Astrocyte (in vitro differentiated cells and primary cell): ENCODE results near the gene TACR1. TPM values are rescaled to one million over a fixed set of nuclear protein-coding genes. Genes with fewer than 3 reads are reported as not detected.

ENCODE experiments used
- DNase-seq: peaks from one replicate; pipeline ENCODE4 v3.0.0-alpha.2; 2010; ENCODE audit warnings: low read depth
- FAIRE-seq: peaks from 2 replicates; lab custom pipeline; 2011; peaks lifted over from hg19 to GRCh38; lab: Jason Lieb, UNC
- H2AFZ ChIP-seq: 2 replicates; pipeline ENCODE4 v1.6.0; 2012; ENCODE audit warnings: low read depth, low read length, inconsistent platforms
- H3K27ac ChIP-seq: 2 replicates; pipeline ENCODE4 v1.5.1; 2011; ENCODE audit warnings: low read depth, low read length, inconsistent platforms
- H3K27me3 ChIP-seq: 2 replicates; pipeline ENCODE4 v1.6.0; 2011; ENCODE audit warnings: low read length, inconsistent platforms; ENCODE audit not compliant: insufficient read depth
- H3K36me3 ChIP-seq: 2 replicates; pipeline ENCODE4 v1.5.1; 2011; ENCODE audit warnings: low read length, inconsistent platforms; ENCODE audit not compliant: insufficient read depth
- H3K4me1 ChIP-seq: 2 replicates; pipeline ENCODE4 v1.5.1; 2011; ENCODE audit warnings: low read length, inconsistent platforms; ENCODE audit not compliant: insufficient read depth
- H3K4me2 ChIP-seq: 2 replicates; pipeline ENCODE4 v1.6.0; 2012; ENCODE audit warnings: low read length, inconsistent platforms
- H3K4me3 ChIP-seq: 2 replicates; pipeline ENCODE4 v1.5.1; 2011; ENCODE audit warnings: low read depth, mild to moderate bottlenecking, low read length, inconsistent platforms; ENCODE audit not compliant: insufficient read depth
- H3K79me2 ChIP-seq: 2 replicates; pipeline ENCODE4 v1.6.0; 2012; ENCODE audit warnings: mild to moderate bottlenecking, low read length, inconsistent platforms; ENCODE audit not compliant: insufficient read depth
- H3K9ac ChIP-seq: 2 replicates; pipeline ENCODE4 v1.6.0; 2012; ENCODE audit warnings: mild to moderate bottlenecking, low read length, inconsistent platforms
- H3K9me3 ChIP-seq: 2 replicates; pipeline ENCODE4 v1.5.1; 2012; ENCODE audit warnings: low read depth, mild to moderate bottlenecking, low read length, inconsistent platforms; ENCODE audit not compliant: insufficient read depth
- H4K20me1 ChIP-seq: 2 replicates; pipeline ENCODE4 v1.6.0; 2012; ENCODE audit warnings: low read length, inconsistent platforms; ENCODE audit not compliant: insufficient read depth
- H3K27ac Mint-ChIP-seq: one replicate; pipeline ENCODE4 v1.8.0; 2021; ENCODE audit warnings: mild to moderate bottlenecking, mixed read lengths; ENCODE audit not compliant: unreplicated experiment
- H3K27me3 Mint-ChIP-seq: one replicate; pipeline ENCODE4 v1.8.0; 2021; ENCODE audit warnings: low read depth, mixed read lengths; ENCODE audit not compliant: unreplicated experiment
- H3K36me3 Mint-ChIP-seq: one replicate; pipeline ENCODE4 v1.8.0; 2021; ENCODE audit warnings: low read depth, mixed read lengths; ENCODE audit not compliant: unreplicated experiment
- H3K4me1 Mint-ChIP-seq: one replicate; pipeline ENCODE4 v1.8.0; 2021; ENCODE audit warnings: low read depth, mixed read lengths; ENCODE audit not compliant: unreplicated experiment
- H3K4me3 Mint-ChIP-seq: one replicate; pipeline ENCODE4 v1.8.0; 2021; ENCODE audit warnings: mild to moderate bottlenecking, moderate library complexity, mixed read lengths; ENCODE audit not compliant: unreplicated experiment
- H3K9me3 Mint-ChIP-seq: one replicate; pipeline ENCODE4 v1.8.0; 2021; ENCODE audit warnings: mild to moderate bottlenecking, mixed read lengths; ENCODE audit not compliant: unreplicated experiment
- CTCF ChIP-seq: IDR thresholded peaks from 2 replicates; pipeline ENCODE4 v1.5.1; 2011; ENCODE audit warnings: low read depth, mild to moderate bottlenecking, inconsistent platforms, low read length, moderate library complexity; ENCODE audit not compliant: insufficient read depth
- EZH2 ChIP-seq: IDR thresholded peaks from 2 replicates; pipeline ENCODE4 v1.6.1; 2012; ENCODE audit warnings: mild to moderate bottlenecking, low read length, inconsistent platforms; ENCODE audit not compliant: insufficient read depth
- total RNA-seq: library from RNA; stranded (reverse); gene quantifications from 2 replicates; pipeline ENCODE4 v1.2.1, GENCODE V29; 2021

Gene TACR1
- total RNA-seq, 1 donor from 2014 or later: not detected

- Mint-ChIP-seq H3K4me3 (no peak overlapping the region), H3K9me3 (peaks cover 8% of the 10 kb centered on the region), H3K27me3 (no peaks in the 10 kb centered on the region), H3K36me3 (no peaks in the 10 kb centered on the region), H3K27ac (no peak overlapping the region), H3K4me1 (peaks cover 9% of the 10 kb centered on the region)
- DNase-seq (no peak), FAIRE-seq (no peak)
- Histone ChIP-seq H3K4me1 (peaks cover 10% of the 10 kb centered on the region), H3K79me2 (no peaks in the 10 kb centered on the region), H3K9me3 (no peaks in the 10 kb centered on the region), H4K20me1 (no peaks in the 10 kb centered on the region), H3K36me3 (no peaks in the 10 kb centered on the region), H3K4me2 (no peak overlapping the region), H3K4me3 (no peak overlapping the region), H3K27me3 (no peaks in the 10 kb centered on the region), H3K9ac (no peak overlapping the region), H2AFZ (peak overlapping the region; percentile 9), H3K27ac (no peak overlapping the region)
- TF ChIP-seq CTCF (no peak), EZH2 (no peak)
Measured at GRCh38 chr2:75237296-75237695, 38.0 kb upstream of the TACR1 start.

GRCh38 chr2:75233965-75234364, 34.6 kb upstream of the TACR1 start:
- Histone ChIP-seq H3K4me2 (no peak overlapping the region), H3K79me2 (no peaks in the 10 kb centered on the region), H3K9ac (no peak overlapping the region), H3K9me3 (no peaks in the 10 kb centered on the region), H3K27me3 (no peaks in the 10 kb centered on the region), H4K20me1 (no peaks in the 10 kb centered on the region), H2AFZ (no peak overlapping the region), H3K4me1 (peaks cover 5% of the 10 kb centered on the region), H3K4me3 (no peak overlapping the region), H3K27ac (no peak overlapping the region), H3K36me3 (no peaks in the 10 kb centered on the region)
- Mint-ChIP-seq H3K27ac (no peak overlapping the region), H3K4me1 (peaks cover 4% of the 10 kb centered on the region), H3K4me3 (no peak overlapping the region), H3K27me3 (no peaks in the 10 kb centered on the region), H3K9me3 (no peaks in the 10 kb centered on the region), H3K36me3 (no peaks in the 10 kb centered on the region)
- no peak for DNase-seq
- FAIRE-seq: no peak
- TF ChIP-seq CTCF: no peak
- TF ChIP-seq EZH2: no peak

- Histone ChIP-seq H3K79me2 (no peaks in the 10 kb centered on the region), H3K36me3 (no peaks in the 10 kb centered on the region), H3K9ac (no peak overlapping the region), H3K4me1 (peaks cover 10% of the 10 kb centered on the region), H3K27ac (no peak overlapping the region), H4K20me1 (no peaks in the 10 kb centered on the region), H3K27me3 (no peaks in the 10 kb centered on the region), H3K9me3 (no peaks in the 10 kb centered on the region), H2AFZ (no peak overlapping the region), H3K4me3 (no peak overlapping the region), H3K4me2 (no peak overlapping the region)
- no peak overlapping the region for H3K4me3 Mint-ChIP-seq
- no peak overlapping the region for H3K27ac Mint-ChIP-seq
- H3K36me3 Mint-ChIP-seq: no peaks in the 10 kb centered on the region
- TF ChIP-seq EZH2 (no peak), CTCF (no peak)
- no peaks in the 10 kb centered on the region for H3K9me3 Mint-ChIP-seq
- H3K4me1 Mint-ChIP-seq: no peaks in the 10 kb centered on the region
- DNase-seq (no peak), FAIRE-seq (no peak)
- H3K27me3 Mint-ChIP-seq: no peaks in the 10 kb centered on the region
Measured at GRCh38 chr2:75226617-75227016, 27.3 kb upstream of the TACR1 start.
